SK-N-SH treated with all-trans-retinoic acid at 6 μM for 48 hours (cell line): Measurements from ENCODE around the gene FOXS1.

Source experiments
- ATAC-seq: fragments of 200-7000 bp; cut with Tn5 transposase; 3 replicates; pipeline ENCODE4 v1.9.1; 2020; ENCODE audit warnings: mild to moderate bottlenecking, moderate library complexity
- BACH2 ChIP-seq: fragments of 250-450 bp; sonication (Bioruptor Pico); IDR thresholded peaks from 2 replicates; pipeline ENCODE4 v1.9.0; 2021; ENCODE audit warnings: mild to moderate bottlenecking, borderline replicate concordance
- CSDC2 ChIP-seq: fragments of 250-450 bp; sonication (Bioruptor Pico); IDR thresholded peaks from 2 replicates; pipeline ENCODE4 v1.5.0; 2020; ENCODE audit warnings: mild to moderate bottlenecking, moderate library complexity
- ESRRG ChIP-seq: fragments of 250-450 bp; sonication (Bioruptor Pico); IDR thresholded peaks from 2 replicates; pipeline ENCODE4 v1.6.1; 2021; ENCODE audit warnings: mild to moderate bottlenecking
- GLIS3 ChIP-seq: fragments of 250-450 bp; sonication (Bioruptor Pico); IDR thresholded peaks from 2 replicates; pipeline ENCODE4 v1.5.0; 2020; ENCODE audit warnings: mild to moderate bottlenecking, moderate library complexity
- OSR1 ChIP-seq: fragments of 250-450 bp; sonication (Bioruptor Pico); IDR thresholded peaks from 2 replicates; pipeline ENCODE4 v1.8.0; 2022; ENCODE audit warnings: moderate library complexity, mild to moderate bottlenecking, inconsistent platforms
- RARB ChIP-seq: fragments of 250-450 bp; sonication (Bioruptor Pico); IDR thresholded peaks from 2 replicates; pipeline ENCODE4 v1.8.0; 2021; ENCODE audit warnings: mild to moderate bottlenecking, moderate library complexity
- SNAI2 ChIP-seq: fragments of 250-450 bp; sonication (Bioruptor Pico); IDR thresholded peaks from 2 replicates; pipeline ENCODE4 v1.5.0; 2020; ENCODE audit warnings: mild to moderate bottlenecking, moderate library complexity
- TOX ChIP-seq: fragments of 250-450 bp; sonication (Bioruptor Pico); IDR thresholded peaks from 2 replicates; pipeline ENCODE4 v1.8.0; 2021; ENCODE audit warnings: mild to moderate bottlenecking, moderate library complexity, borderline replicate concordance
- ZC3H10 ChIP-seq: fragments of 250-450 bp; sonication (Bioruptor Pico); IDR thresholded peaks from 2 replicates; pipeline ENCODE4 v1.5.1; 2021; ENCODE audit warnings: mild to moderate bottlenecking, moderate library complexity
- ZFP3 ChIP-seq: fragments of 250-450 bp; sonication (Bioruptor Pico); IDR thresholded peaks from 2 replicates; pipeline ENCODE4 v1.5.0; 2020; ENCODE audit warnings: mild to moderate bottlenecking, moderate library complexity
- ZNF565 ChIP-seq: fragments of 450-650 bp; formaldehyde crosslinking; conservative IDR thresholded peaks from 2 replicates; pipeline ENCODE4 v1.5.0; 2020; ENCODE audit warnings: low read depth, mild to moderate bottlenecking, moderate library complexity
- ZNF70 ChIP-seq: fragments of 450-650 bp; formaldehyde crosslinking; IDR thresholded peaks from 2 replicates; pipeline ENCODE4 v1.5.0; 2020; ENCODE audit warnings: mild to moderate bottlenecking, moderate library complexity
- ZNF8 ChIP-seq: fragments of 450-650 bp; formaldehyde crosslinking; IDR thresholded peaks from 2 replicates; pipeline ENCODE4 v1.5.0; 2020; ENCODE audit warnings: mild to moderate bottlenecking, moderate library complexity
- TF ChIP-seq, protein P1 (sequence below): fragments of 250-450 bp; sonication (Bioruptor Pico); IDR thresholded peaks from 2 replicates; pipeline ENCODE4 v1.8.0; 2021; ENCODE audit warnings: low read depth, mild to moderate bottlenecking, moderate library complexity, borderline replicate concordance

FOXS1 gene

DNA sequence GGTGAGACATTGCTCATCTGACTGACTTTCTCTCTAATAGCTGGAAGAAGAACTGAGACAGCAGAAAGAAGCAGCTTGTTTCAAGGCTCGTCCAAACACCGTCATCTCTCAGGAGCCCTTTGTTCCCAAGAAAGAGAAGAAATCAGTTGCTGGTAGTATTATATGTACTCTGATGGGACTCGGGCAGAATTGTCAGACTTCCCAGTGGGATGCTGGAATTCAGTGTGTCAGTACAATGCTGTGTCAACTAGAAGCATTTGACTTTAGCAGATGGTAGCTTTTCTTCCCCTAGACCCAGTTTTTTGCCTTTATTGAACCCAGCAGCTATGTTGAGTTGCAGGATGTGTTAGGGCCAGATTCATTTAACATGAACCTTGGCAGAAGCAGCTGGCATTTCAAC is 48.0 kb downstream of the FOXS1 start:
- no peak for TF ChIP-seq ZNF70 (CRISPR knock-in tag)
- TF ChIP-seq ZNF565 (CRISPR knock-in tag) = no peak
- TF ChIP-seq, protein P1, sequence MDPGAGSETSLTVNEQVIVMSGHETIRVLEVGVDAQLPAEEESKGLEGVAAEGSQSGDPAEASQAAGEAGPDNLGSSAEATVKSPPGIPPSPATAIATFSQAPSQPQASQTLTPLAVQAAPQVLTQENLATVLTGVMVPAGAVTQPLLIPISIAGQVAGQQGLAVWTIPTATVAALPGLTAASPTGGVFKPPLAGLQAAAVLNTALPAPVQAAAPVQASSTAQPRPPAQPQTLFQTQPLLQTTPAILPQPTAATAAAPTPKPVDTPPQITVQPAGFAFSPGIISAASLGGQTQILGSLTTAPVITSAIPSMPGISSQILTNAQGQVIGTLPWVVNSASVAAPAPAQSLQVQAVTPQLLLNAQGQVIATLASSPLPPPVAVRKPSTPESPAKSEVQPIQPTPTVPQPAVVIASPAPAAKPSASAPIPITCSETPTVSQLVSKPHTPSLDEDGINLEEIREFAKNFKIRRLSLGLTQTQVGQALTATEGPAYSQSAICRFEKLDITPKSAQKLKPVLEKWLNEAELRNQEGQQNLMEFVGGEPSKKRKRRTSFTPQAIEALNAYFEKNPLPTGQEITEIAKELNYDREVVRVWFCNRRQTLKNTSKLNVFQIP (CRISPR knock-in tag) = no peak
- TF ChIP-seq ESRRG (CRISPR knock-in tag) = no peak
- no peak for TF ChIP-seq ZFP3 (CRISPR knock-in tag)
- TF ChIP-seq GLIS3 (CRISPR knock-in tag) = no peak
- no peak for TF ChIP-seq OSR1 (CRISPR knock-in tag)
- no peak for TF ChIP-seq TOX (CRISPR knock-in tag)
- no peak for TF ChIP-seq CSDC2
- TF ChIP-seq ZC3H10 (CRISPR knock-in tag) = no peak
- TF ChIP-seq SNAI2 (CRISPR knock-in tag) = no peak
- TF ChIP-seq BACH2 (CRISPR knock-in tag) = no peak
- no peak for TF ChIP-seq ZNF8 (CRISPR knock-in tag)
- no peak for TF ChIP-seq RARB (CRISPR knock-in tag)
- ATAC-seq = no peak
